ENCODE measurements around the gene ZSCAN20.

The ZSCAN20 gene

GRCh38 chr1:33535334-33535733 is 62.9 kb downstream of the ZSCAN20 start:
- no peak for DNase-seq (ENCODE audit: low read depth)

- DNase-seq (ENCODE audit: low read depth) = no peak
These were observed 65.4 kb downstream of the ZSCAN20 start for GRCh38 chr1:33537885-33538284.

GRCh38 chr1:33541966-33542365 is 69.5 kb downstream of the ZSCAN20 start:
- no peak for DNase-seq (ENCODE audit: low read depth)
